Osteocyte (in vitro differentiated cells): ENCODE data around the gene CNGA3. TPM values are rescaled to one million over a fixed set of nuclear protein-coding genes. Genes with fewer than 3 reads are reported as not detected.
"Not testable (repeated sequence)": the region's sequence is repeated elsewhere in the genome, so short reads cannot be mapped to it uniquely, and the experiment has no call there.

Experiments
- DNase-seq: peaks from one replicate; pipeline ENCODE4 v3.0.0; 2021; ENCODE audit warnings: mixed read lengths; ENCODE audit not compliant: unreplicated experiment; ENCODE audit errors: extremely low spot score
- H3K27ac Mint-ChIP-seq: one replicate; pipeline ENCODE4 v1.8.0; 2021; ENCODE audit warnings: mild to moderate bottlenecking, mixed read lengths; ENCODE audit not compliant: unreplicated experiment
- H3K27me3 Mint-ChIP-seq: one replicate; pipeline ENCODE4 v1.8.0; 2021; ENCODE audit warnings: mixed read lengths; ENCODE audit not compliant: unreplicated experiment
- H3K36me3 Mint-ChIP-seq: one replicate; pipeline ENCODE4 v1.8.0; 2021; ENCODE audit warnings: mixed read lengths; ENCODE audit not compliant: unreplicated experiment
- H3K4me1 Mint-ChIP-seq: one replicate; pipeline ENCODE4 v1.8.0; 2021; ENCODE audit warnings: mixed read lengths; ENCODE audit not compliant: unreplicated experiment
- H3K4me3 Mint-ChIP-seq: one replicate; pipeline ENCODE4 v1.8.0; 2021; ENCODE audit warnings: mild to moderate bottlenecking, moderate library complexity, mixed read lengths; ENCODE audit not compliant: unreplicated experiment
- H3K9me3 Mint-ChIP-seq: one replicate; pipeline ENCODE4 v1.8.0; 2021; ENCODE audit warnings: mixed read lengths; ENCODE audit not compliant: unreplicated experiment
- total RNA-seq: library from RNA; stranded (reverse); gene quantifications from 2 replicates; pipeline ENCODE4 v1.2.1, GENCODE V29; 2021
- TF ChIP-seq, protein P1 (sequence below): fragments of 200-600 bp; sonication (generic); IDR thresholded peaks from 2 replicates; pipeline ENCODE4 v1.5.0; 2021; ENCODE audit warnings: antibody characterized with exemption, mild to moderate bottlenecking, moderate library complexity

CNGA3 gene
- total RNA-seq, 1 donor from 2014 or later = not detected

DNA sequence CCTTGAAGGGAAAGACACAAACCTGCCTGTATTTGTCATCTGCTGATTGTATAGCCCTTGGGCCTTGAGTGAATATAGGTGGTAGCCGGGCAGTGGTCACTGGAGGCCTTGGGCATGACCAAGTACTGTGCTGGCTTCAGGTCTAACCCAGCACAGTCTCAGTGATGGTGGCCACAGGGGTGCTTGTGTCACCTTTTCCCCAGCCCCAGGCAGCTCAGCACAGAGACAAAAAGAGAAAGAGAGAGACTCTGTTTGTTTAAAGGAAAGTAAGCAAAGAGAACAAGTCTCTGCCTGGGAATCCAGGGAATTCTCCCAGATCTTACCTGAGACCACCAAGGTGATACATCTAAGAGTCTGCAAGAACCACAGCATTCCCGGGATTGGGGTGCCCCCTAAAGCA is 59.0 kb downstream of the CNGA3 start:
- no peaks in the 10 kb centered on the region for H3K4me1 Mint-ChIP-seq
- no peaks in the 10 kb centered on the region for H3K9me3 Mint-ChIP-seq
- no peak for DNase-seq
- no peak overlapping the region for H3K27ac Mint-ChIP-seq
- TF ChIP-seq, protein P1, sequence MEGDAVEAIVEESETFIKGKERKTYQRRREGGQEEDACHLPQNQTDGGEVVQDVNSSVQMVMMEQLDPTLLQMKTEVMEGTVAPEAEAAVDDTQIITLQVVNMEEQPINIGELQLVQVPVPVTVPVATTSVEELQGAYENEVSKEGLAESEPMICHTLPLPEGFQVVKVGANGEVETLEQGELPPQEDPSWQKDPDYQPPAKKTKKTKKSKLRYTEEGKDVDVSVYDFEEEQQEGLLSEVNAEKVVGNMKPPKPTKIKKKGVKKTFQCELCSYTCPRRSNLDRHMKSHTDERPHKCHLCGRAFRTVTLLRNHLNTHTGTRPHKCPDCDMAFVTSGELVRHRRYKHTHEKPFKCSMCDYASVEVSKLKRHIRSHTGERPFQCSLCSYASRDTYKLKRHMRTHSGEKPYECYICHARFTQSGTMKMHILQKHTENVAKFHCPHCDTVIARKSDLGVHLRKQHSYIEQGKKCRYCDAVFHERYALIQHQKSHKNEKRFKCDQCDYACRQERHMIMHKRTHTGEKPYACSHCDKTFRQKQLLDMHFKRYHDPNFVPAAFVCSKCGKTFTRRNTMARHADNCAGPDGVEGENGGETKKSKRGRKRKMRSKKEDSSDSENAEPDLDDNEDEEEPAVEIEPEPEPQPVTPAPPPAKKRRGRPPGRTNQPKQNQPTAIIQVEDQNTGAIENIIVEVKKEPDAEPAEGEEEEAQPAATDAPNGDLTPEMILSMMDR = no peak
- H3K27me3 Mint-ChIP-seq = peaks cover 54% of the 10 kb centered on the region
- no peaks in the 10 kb centered on the region for H3K36me3 Mint-ChIP-seq
- no peak overlapping the region for H3K4me3 Mint-ChIP-seq

DNA sequence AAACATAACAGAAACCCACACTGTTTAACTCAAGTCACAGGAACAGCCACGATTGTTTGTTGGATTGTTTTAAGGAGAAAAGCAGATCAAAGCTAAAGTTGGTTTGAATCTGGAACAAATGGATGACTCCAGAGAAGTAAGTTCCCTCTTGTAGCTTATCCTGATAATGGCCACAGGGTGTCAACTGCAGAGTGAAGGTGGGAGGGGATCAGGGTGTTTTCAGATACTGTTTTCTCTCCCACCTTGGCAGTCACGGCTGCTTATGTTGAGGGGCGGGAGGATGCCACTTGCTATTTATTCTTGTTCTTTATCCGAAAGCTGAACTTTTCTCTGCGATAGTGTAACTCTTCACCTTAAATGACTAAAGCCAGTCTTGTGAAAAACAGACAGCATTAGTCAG is 61.9 kb downstream of the CNGA3 start:
- peaks cover 30% of the 10 kb centered on the region for H3K27me3 Mint-ChIP-seq
- no peaks in the 10 kb centered on the region for H3K9me3 Mint-ChIP-seq
- peaks cover 4% of the 10 kb centered on the region for H3K4me1 Mint-ChIP-seq
- H3K36me3 Mint-ChIP-seq = no peaks in the 10 kb centered on the region
- TF ChIP-seq, protein P1 = no peak
- no peak overlapping the region for H3K4me3 Mint-ChIP-seq
- no peak overlapping the region for H3K27ac Mint-ChIP-seq
- DNase-seq = no peak

DNA sequence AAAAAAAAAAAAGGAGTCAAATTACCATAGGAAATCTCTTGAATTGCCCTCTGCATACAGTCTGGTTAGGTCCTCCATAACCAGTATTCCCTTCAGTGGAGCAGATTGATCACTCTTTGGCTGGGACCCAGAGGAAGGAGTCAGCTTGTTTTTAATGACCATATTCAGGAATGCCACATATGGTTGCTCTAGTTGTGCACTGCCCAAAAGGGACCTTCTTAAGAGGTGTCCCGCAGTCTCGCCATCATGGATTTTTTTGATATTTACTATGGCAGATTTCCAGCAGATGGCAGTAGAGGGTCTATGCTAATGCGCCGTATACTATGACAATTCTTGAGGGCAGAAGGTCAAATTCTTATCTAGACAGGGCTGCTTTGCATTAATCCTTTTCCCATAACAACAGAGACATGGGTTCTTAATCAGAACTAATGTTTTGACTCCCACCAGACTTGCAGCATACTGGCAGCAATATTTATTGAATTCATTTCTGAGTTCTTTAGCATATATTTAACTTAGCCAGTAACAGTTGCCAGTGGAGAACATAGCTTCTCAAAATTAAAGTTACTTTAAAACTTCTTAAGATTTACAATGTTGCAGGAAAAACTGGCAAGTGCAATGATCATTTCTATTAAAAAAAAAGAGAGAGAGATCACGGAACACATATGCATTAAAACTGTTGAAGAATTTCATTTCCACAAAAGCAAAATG is 66.6 kb downstream of the CNGA3 start:
- H3K9me3 Mint-ChIP-seq = peaks cover 6% of the 10 kb centered on the region
- no peak overlapping the region for H3K4me3 Mint-ChIP-seq
- no peak for DNase-seq
- TF ChIP-seq, protein P1 = peak; percentile 74
- H3K4me1 Mint-ChIP-seq = peaks cover 4% of the 10 kb centered on the region
- H3K27me3 Mint-ChIP-seq = peaks cover 19% of the 10 kb centered on the region
- H3K27ac Mint-ChIP-seq = no peak overlapping the region
- no peaks in the 10 kb centered on the region for H3K36me3 Mint-ChIP-seq

DNA sequence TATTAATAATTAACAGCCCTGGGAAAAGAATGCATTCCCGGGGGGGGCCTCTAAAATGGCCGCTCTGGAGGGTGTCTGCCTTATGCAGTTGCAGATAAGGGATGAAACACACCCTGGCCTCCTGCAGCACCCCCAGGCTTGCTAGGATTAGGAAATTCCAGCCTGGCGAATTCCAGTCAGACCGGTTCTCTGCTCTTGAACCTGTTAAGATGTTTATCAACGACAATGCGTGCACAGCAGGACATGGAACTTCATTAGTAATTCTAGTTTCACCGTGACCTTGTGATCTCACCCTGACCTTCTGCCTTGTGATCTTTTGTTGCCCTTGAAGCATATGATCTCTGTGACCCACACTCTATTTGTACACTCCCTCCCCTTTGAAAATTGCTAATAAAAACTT is 68.0 kb downstream of the CNGA3 start:
- H3K27ac Mint-ChIP-seq, H3K4me3 Mint-ChIP-seq, H3K36me3 Mint-ChIP-seq, H3K4me1 Mint-ChIP-seq, H3K9me3 Mint-ChIP-seq, DNase-seq: not testable (repeated sequence)
- peaks cover 27% of the 10 kb centered on the region for H3K27me3 Mint-ChIP-seq

DNA sequence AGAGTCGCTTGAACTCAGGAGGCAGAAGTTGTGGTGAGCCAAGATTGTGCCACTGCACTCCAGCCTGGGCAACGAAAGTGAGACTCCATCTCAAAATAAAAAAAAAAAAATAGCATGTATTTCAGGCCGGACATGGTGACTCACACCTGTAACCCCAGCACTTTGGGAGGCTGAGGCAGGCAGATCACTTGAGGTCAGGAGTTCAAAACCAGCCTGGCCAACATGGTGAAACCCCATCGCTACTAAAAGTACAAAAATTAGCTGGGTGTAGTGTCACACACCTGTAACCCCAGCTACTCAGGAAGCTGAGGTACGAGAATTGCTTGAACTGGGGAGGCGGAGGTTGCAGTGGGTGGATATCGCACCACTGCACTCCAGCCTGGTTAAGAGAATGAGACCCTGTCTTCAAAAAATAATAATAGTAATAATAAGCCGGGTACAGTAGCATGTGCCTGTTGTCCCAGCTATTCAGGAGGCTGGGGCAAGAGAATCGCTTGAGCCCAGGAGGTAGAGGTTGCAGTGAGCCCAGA is 69.5 kb downstream of the CNGA3 start:
- not testable (repeated sequence) for H3K9me3 Mint-ChIP-seq, H3K4me3 Mint-ChIP-seq, H3K36me3 Mint-ChIP-seq, DNase-seq, H3K4me1 Mint-ChIP-seq, H3K27ac Mint-ChIP-seq
- H3K27me3 Mint-ChIP-seq = peaks cover 30% of the 10 kb centered on the region

DNA sequence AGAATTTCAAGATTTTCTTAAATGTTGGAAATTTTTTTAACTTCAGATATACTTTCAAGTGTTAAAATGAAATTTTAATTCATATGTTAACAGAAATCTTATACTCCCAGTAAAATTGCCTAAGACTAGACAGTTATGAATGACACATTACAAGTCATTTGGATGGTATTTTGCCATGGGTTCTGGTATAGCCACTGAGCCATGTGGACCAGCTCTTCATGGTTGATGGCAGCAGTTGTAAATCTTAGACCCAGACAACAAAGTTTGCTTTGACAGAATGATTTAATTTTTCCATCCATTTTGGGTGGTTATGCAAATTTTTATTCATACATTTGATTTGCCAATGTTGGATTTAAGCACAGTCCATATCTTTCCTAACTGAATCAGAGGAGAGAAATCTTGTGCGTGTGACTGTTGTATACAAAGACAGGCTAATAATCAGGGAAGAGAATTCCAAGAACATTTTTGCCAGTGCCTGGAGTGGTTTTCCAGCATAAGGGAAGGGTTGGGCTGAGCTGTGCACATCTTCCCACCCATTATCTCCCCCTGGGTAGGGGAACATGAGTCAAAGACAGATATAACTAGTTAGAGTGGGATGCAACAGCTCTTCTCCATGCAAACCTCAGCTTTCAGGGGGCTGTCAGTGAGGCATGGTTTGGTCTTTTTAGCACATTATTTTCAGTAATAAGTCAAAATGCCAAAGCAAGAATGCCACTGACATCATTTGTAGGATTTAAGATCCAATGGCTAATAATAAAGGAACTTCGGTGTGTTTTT is 70.3 kb downstream of the CNGA3 start:
- no peak for DNase-seq
- TF ChIP-seq, protein P1 = no peak
- H3K4me3 Mint-ChIP-seq = no peak overlapping the region
- H3K27me3 Mint-ChIP-seq = peaks cover 30% of the 10 kb centered on the region
- H3K9me3 Mint-ChIP-seq = peaks cover 6% of the 10 kb centered on the region
- no peaks in the 10 kb centered on the region for H3K36me3 Mint-ChIP-seq
- peaks cover 4% of the 10 kb centered on the region for H3K4me1 Mint-ChIP-seq
- no peak overlapping the region for H3K27ac Mint-ChIP-seq
